AG09319 (cell line): Measurements from ENCODE around the gene GRWD1.

Source experiments
- DNase-seq: peaks from one replicate; pipeline ENCODE4 v3.0.0-alpha.2; 2010; ENCODE audit warnings: low read depth; ENCODE audit errors: extremely low read depth
- TF ChIP-seq, protein P1 (sequence below): IDR thresholded peaks from 2 replicates; pipeline ENCODE4 v1.5.1; 2011; ENCODE audit warnings: low read depth, mild to moderate bottlenecking, inconsistent platforms, low read length, moderate library complexity

The GRWD1 gene

GRCh38 chr19:48476176-48476575, 30.4 kb downstream of the GRWD1 start:
- DNase-seq: no peak
- TF ChIP-seq, protein P1, sequence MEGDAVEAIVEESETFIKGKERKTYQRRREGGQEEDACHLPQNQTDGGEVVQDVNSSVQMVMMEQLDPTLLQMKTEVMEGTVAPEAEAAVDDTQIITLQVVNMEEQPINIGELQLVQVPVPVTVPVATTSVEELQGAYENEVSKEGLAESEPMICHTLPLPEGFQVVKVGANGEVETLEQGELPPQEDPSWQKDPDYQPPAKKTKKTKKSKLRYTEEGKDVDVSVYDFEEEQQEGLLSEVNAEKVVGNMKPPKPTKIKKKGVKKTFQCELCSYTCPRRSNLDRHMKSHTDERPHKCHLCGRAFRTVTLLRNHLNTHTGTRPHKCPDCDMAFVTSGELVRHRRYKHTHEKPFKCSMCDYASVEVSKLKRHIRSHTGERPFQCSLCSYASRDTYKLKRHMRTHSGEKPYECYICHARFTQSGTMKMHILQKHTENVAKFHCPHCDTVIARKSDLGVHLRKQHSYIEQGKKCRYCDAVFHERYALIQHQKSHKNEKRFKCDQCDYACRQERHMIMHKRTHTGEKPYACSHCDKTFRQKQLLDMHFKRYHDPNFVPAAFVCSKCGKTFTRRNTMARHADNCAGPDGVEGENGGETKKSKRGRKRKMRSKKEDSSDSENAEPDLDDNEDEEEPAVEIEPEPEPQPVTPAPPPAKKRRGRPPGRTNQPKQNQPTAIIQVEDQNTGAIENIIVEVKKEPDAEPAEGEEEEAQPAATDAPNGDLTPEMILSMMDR: no peak

DNA sequence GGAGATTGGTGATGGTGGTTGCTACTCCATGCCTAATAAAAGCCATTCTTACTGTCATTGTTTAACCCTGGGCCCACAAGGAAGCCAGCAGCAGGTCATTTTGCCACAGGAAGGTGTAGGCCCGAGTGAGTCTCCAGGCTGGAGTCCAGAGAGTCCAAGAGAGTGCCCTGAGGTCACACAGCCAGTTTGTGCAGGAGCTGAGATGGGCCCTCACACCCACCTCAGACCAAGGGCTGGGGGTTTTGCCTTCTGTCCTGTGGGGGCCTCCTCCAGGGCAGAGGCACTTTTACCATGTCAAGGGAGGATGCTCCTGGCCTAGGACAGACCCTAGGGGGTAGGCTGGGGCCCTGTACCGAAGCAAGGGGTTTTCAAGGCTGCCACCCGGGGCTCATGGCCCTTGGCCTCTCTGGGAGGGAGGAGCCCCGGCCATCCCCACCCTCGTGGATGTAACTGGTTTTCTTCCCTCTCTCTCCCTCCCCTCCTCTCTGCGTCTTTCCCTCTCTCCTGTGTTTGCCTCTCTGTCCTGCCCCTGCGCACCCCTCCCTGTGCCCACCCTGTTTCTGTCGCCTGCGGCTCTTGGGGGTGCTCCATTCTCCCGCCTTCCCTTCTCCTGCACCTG, 31.4 kb downstream of the GRWD1 start:
- no peak for DNase-seq
- TF ChIP-seq, protein P1: no peak

- TF ChIP-seq, protein P1: no peak
- no peak for DNase-seq
Observed at GRCh38 chr19:48477698-48478338, 32.0 kb downstream of the GRWD1 start.

DNA sequence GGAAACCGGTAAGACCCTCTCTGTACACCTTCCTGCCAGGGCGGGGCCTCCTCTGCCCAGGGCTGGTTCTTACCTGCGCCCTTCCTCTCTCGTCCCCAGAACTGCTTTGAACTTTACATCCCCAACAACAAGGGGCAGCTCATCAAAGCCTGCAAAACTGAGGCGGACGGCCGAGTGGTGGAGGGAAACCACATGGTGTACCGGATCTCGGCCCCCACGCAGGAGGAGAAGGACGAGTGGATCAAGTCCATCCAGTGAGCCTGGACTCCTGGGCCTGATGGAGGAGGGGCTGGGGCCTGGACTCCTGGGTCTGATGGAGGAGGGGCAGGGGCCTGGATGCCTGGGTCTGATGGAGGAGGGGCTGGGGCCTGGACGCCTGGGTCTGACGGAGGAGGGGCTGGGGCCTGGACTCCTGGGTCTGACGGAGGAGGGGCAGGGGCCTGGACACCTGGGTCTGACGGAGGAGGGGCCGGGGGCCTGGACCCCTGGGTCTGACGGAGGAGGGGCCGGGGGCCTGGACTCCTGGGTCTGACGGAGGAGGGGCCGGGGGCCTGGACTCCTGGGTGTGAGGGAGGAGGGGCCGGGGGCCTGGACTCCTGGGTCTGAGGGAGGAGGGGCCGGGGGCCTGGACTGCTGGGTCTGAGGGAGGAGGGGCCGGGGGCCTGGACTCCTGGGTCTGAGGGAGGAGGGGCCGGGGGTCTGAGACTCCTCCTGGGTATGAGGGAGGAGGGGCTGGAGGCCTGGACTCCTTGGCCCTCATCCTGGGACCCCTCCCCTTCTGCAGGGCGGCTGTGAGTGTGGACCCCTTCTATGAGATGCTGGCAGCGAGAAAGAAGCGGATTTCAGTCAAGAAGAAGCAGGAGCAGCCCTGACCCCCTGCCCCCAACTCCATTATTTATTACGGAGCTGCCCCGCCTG, 32.8 kb downstream of the GRWD1 start:
- DNase-seq: no peak
- TF ChIP-seq, protein P1: no peak

DNA sequence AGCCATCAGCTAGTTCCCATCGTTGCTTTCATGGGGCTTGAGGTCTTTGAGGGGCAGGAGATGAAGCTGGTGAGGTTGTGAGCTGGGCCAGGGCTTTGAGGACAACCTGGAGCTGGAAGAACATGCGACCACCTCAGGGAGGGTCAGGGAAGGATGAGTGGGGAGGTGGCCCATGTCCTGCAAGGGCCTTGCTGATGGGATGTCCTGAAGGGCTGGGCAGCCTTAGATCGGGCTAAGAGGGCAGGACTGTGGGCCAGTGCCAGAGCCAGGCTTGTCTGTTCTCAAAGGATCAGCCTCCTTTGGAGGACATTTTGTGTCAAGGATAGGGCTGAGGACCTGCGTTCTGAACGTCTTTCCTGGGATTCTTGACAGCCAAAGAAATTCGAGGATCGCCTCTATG, 33.9 kb downstream of the GRWD1 start:
- DNase-seq: no peak
- TF ChIP-seq, protein P1: no peak

- no peak for DNase-seq
- TF ChIP-seq, protein P1: no peak
Observed at GRCh38 chr19:48480183-48480557, 34.4 kb downstream of the GRWD1 start.
